Lower leg skin (tissue), 3 donors: ENCODE measurements around the gene AMY1A.
"Not testable (repeated sequence)": the region's sequence is repeated elsewhere in the genome, so short reads cannot be mapped to it uniquely, and the experiment has no call there.

Experiments
- CTCF ChIP-seq, 3 donors: fragments of 450-650 bp; IDR thresholded peaks; one replicate each; pipeline ENCODE4 v1.5.1; 2016; ENCODE audit warnings: antibody characterized with exemption in 3 of 3, mild to moderate bottlenecking in 3 of 3, moderate library complexity in 2 of 3
- POLR2A ChIP-seq, 2 donors: fragments of 450-650 bp; IDR thresholded peaks; one replicate each; pipeline ENCODE4 v1.6.1; 2016 to 2017; ENCODE audit warnings: antibody characterized with exemption in 2 of 2, mild to moderate bottlenecking in 1 of 2, moderate library complexity in 1 of 2

- TF ChIP-seq POLR2A, CTCF (IDR thresholded peaks at IDR 0.05): not testable (repeated sequence)
Observed at GRCh38 chr1:103676335-103676734, 20.8 kb downstream of the AMY1A start.
